Measurements from ENCODE around the gene FBXW2.

Gene FBXW2

DNA sequence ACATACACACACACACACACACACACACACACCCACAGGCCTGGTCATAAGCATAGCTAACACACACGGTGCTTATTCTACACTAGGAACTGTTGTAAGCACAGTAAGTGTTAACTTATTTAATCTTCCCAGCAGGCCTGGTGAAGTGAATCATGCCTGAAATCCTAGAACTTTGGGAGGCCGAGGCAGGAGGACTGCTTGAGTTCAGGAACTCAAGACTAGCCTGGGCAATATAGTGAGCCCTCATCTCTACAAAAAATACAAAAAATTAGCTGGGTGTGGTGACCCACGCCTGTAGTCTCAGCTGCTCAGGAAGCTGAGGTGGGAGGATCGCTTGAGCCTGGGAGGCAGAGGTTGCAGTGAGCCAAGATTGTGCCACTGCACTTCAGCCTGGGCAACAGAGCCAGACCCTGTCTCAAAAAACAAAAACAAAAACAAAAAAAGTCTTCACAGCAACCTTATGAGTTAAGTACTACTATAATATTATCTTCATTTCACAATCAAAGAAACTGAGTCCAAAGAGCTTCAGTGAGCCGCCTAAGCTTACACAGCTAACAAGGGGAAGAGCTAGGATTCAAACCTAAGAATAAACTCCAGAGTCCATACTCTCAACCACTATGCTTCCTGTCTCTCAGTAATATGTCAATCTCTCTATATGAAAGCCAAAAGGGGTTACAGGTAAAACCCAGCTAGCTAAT lies 81.2 kb downstream of the FBXW2 start:
- H3K9me2 ChIP-seq (replicated peaks; ENCODE audit: low read depth, low read length) = no peaks in the 10 kb centered on the region
- H3K79me2 ChIP-seq (ENCODE audit: insufficient read depth, low read length) = peaks cover 50% of the 10 kb centered on the region
- H3K4me2 ChIP-seq (ENCODE audit: low read depth, low read length, poor library complexity, severe bottlenecking) = peak overlapping the region; percentile 85
- peaks cover 48% of the 10 kb centered on the region for H3K4me1 ChIP-seq (ENCODE audit: insufficient read depth, low read length, poor library complexity, severe bottlenecking)
- H3K27me3 ChIP-seq (ENCODE audit: insufficient read depth, low read length, poor library complexity, severe bottlenecking) = no peaks in the 10 kb centered on the region
- H3K9me3 ChIP-seq (ENCODE audit: insufficient read depth, low read depth, low read length) = no peaks in the 10 kb centered on the region
- no peak overlapping the region for H2AFZ ChIP-seq (ENCODE audit: low read length)
- H4K20me1 ChIP-seq (ENCODE audit: insufficient read depth, low read length, poor library complexity, severe bottlenecking) = peaks cover 7% of the 10 kb centered on the region
- H3K4me3 ChIP-seq (ENCODE audit: low read length, poor library complexity, severe bottlenecking) = peak overlapping the region; percentile 88
- H3F3A ChIP-seq (ENCODE audit: low read depth) = no peaks in the 10 kb centered on the region
- peak overlapping the region; percentile 81 for H3K9ac ChIP-seq (ENCODE audit: low read depth, low read length, poor library complexity, severe bottlenecking)
- H3K36me3 ChIP-seq (ENCODE audit: insufficient read depth, low read length) = no peaks in the 10 kb centered on the region
- TF ChIP-seq, protein P1, sequence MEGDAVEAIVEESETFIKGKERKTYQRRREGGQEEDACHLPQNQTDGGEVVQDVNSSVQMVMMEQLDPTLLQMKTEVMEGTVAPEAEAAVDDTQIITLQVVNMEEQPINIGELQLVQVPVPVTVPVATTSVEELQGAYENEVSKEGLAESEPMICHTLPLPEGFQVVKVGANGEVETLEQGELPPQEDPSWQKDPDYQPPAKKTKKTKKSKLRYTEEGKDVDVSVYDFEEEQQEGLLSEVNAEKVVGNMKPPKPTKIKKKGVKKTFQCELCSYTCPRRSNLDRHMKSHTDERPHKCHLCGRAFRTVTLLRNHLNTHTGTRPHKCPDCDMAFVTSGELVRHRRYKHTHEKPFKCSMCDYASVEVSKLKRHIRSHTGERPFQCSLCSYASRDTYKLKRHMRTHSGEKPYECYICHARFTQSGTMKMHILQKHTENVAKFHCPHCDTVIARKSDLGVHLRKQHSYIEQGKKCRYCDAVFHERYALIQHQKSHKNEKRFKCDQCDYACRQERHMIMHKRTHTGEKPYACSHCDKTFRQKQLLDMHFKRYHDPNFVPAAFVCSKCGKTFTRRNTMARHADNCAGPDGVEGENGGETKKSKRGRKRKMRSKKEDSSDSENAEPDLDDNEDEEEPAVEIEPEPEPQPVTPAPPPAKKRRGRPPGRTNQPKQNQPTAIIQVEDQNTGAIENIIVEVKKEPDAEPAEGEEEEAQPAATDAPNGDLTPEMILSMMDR (conservative IDR thresholded peaks at IDR 0.05; ENCODE audit: low read length) = no peak
- no peak for TF ChIP-seq EZH2phosphoT487 (IDR thresholded peaks at IDR 0.05; ENCODE audit: borderline replicate concordance)

DNA sequence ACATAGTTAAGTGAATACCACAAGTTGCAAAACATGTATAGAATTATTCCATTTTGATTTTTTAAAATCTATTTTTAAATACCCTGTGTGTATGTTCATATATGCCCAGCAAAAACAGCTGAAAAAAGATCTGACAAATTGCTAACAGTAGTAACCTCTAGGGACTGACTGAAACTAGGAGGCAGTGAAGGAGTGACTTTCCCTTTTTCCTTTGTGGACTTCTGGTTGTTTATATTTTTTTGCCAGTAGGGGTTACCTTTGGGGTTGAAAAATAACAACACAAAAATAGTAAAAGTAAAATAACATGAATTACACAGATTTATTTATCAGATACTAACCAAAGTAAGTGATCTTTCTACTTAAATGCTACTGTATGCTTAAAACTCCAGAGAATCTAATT lies 81.9 kb downstream of the FBXW2 start:
- Histone ChIP-seq H3K27me3 (ENCODE audit: insufficient read depth, low read length, poor library complexity, severe bottlenecking) (no peaks in the 10 kb centered on the region), H3K79me2 (ENCODE audit: insufficient read depth, low read length) (peaks cover 56% of the 10 kb centered on the region), H3K36me3 (ENCODE audit: insufficient read depth, low read length) (no peaks in the 10 kb centered on the region), H3F3A (ENCODE audit: low read depth) (no peaks in the 10 kb centered on the region), H2AFZ (ENCODE audit: low read length) (no peak overlapping the region), H3K4me1 (ENCODE audit: insufficient read depth, low read length, poor library complexity, severe bottlenecking) (peaks cover 48% of the 10 kb centered on the region), H3K9me2 (replicated peaks; ENCODE audit: low read depth, low read length) (no peaks in the 10 kb centered on the region), H3K4me3 (ENCODE audit: low read length, poor library complexity, severe bottlenecking) (peak overlapping the region; percentile 88), H3K9ac (ENCODE audit: low read depth, low read length, poor library complexity, severe bottlenecking) (peak overlapping the region; percentile 56), H3K9me3 (ENCODE audit: insufficient read depth, low read depth, low read length) (no peaks in the 10 kb centered on the region), H3K4me2 (ENCODE audit: low read depth, low read length, poor library complexity, severe bottlenecking) (peak overlapping the region; percentile 85), H4K20me1 (ENCODE audit: insufficient read depth, low read length, poor library complexity, severe bottlenecking) (peaks cover 7% of the 10 kb centered on the region)
- TF ChIP-seq, protein P1 (conservative IDR thresholded peaks at IDR 0.05; ENCODE audit: low read length) = no peak
- TF ChIP-seq EZH2phosphoT487 (IDR thresholded peaks at IDR 0.05; ENCODE audit: borderline replicate concordance) = no peak

DNA sequence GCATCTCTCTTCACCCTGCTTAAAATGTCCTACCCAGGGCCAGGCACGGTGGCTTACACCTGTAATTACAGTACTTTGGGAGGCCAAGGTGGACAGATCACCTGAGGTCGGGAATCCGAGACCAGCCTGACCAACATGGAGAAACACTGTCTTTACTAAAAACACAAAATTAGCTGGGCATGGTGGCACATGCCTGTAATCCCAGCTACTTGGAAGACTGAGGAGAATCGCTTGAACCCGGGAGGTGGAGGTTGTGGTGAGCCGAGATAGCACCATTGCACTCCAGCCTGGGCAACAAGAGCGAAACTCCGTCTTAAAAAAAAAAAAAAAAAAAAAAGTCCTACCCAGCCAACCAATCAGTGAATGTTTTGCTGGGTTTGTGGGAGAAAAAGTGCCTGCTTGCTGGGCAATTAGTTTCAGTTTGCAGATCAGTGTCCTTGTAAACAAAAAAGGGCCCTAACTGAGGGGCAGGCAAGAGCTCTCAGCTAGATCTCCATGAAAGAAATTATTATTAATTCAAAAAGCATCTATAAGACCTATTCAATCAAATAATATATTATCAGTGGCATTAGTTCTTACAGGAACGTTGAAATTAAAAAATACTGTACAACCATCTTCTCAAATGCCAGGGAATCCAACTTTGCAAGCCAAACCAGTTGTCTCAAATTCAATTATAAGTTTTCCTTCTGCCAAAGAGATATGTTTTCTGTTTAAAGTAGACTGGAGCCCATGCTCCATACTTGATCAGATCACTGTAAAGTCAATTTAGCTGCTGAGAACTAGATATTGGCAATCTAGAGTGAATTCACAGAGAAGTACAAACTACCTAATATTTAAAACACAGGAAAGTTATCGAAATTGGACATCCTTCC lies 82.9 kb downstream of the FBXW2 start:
- Histone ChIP-seq H3K9ac (ENCODE audit: low read depth, low read length, poor library complexity, severe bottlenecking) (peak overlapping the region; percentile 56), H3K79me2 (ENCODE audit: insufficient read depth, low read length) (peaks cover 56% of the 10 kb centered on the region), H3F3A (ENCODE audit: low read depth) (no peaks in the 10 kb centered on the region), H3K4me2 (ENCODE audit: low read depth, low read length, poor library complexity, severe bottlenecking) (peak overlapping the region; percentile 85), H3K4me1 (ENCODE audit: insufficient read depth, low read length, poor library complexity, severe bottlenecking) (peaks cover 54% of the 10 kb centered on the region), H3K4me3 (ENCODE audit: low read length, poor library complexity, severe bottlenecking) (peak overlapping the region; percentile 88), H2AFZ (ENCODE audit: low read length) (peak overlapping the region; percentile 69; the same call in 1 of the 2 replicates), H3K9me3 (ENCODE audit: insufficient read depth, low read depth, low read length) (no peaks in the 10 kb centered on the region), H3K36me3 (ENCODE audit: insufficient read depth, low read length) (no peaks in the 10 kb centered on the region), H3K27me3 (ENCODE audit: insufficient read depth, low read length, poor library complexity, severe bottlenecking) (no peaks in the 10 kb centered on the region), H4K20me1 (ENCODE audit: insufficient read depth, low read length, poor library complexity, severe bottlenecking) (peaks cover 7% of the 10 kb centered on the region), H3K9me2 (replicated peaks; ENCODE audit: low read depth, low read length) (no peaks in the 10 kb centered on the region)
- no peak for TF ChIP-seq EZH2phosphoT487 (IDR thresholded peaks at IDR 0.05; ENCODE audit: borderline replicate concordance)
- TF ChIP-seq, protein P1 (conservative IDR thresholded peaks at IDR 0.05; ENCODE audit: low read length) = no peak

Data from Loucy (cell line).